Amygdala (tissue), 56 donors: ENCODE measurements around the gene FOXN3.

Source experiments
- DNase-seq, 56 donors: peaks; one replicate each; lab custom pipeline; 2025; lab: John Stamatoyannopoulos, UW

Gene FOXN3

DNA sequence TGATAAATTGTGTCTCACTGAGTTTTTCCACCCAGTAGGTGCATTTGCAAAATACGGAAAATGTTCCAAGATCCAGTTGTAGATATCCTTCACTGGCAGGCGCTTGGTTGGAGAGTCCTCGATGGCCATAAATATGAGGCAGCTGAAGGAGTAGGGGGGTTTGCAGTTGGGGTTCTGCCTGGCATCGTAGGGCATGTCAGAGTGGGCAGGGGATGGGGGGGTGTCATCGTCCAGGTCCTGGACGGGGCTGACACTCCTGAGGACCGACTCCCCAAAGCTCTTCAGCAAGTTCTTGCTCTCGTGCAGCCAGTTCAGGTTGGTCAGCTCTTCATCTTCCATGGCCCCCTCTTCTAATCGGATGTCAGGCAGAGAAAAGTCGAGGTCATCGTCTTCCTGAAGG is 5.1 kb downstream of the FOXN3 start:
- DNase-seq: no peak

DNA sequence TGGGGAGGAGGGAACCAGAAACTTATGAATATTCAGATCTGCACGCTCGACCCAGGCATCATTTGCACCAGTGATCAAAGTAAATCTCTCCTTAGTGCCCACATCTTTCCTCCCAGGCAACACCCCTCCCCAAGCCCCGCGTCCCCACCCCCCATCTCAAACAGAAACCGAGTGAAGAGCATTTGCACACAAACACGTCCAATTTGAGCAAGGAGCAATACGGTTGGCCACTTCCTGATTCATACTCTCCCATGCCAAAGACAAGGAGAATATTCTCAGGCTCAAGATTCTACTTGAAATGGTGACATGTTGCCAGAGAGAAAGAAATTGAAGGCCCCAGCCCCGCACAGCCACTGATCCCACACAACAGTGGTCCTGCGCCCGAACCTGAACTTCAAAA is 7.1 kb downstream of the FOXN3 start:
- DNase-seq: no peak

DNA sequence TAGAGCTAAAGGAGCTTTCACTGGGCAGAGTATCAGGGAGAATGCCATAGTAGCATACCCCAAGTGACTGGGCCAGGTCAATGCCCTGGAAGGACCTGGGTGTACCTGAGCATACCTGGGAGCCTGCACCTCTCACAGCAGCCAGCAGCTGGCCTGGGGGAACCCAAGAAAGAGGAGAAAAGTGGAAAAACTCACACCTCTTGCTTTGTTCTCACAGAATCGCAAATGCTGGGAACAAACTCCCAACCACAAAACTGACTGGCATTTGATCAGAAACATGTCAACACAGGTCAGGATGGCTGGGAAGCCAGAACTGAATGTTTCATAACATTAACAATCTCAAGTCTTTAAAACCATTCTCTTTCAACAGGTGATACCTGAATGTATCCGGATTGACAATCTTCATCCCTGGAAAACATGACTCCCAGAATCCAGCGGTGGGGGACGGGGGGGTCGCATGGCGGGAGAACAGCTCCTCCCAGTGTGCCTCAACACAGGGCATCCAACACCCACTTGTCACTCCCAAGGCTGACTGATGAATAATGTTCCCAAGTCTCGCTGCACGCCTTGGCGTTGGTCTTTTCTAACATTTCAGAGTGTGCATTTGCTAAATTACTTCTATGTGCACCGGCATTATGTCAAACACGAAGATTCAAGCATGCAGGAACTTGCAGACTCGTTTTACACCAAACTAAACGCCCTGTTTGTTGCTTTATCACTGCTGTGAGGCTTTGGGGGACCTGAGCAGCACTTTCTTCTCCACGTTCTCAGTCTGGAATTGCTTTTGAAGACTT is 7.9 kb downstream of the FOXN3 start:
- no peak for DNase-seq

DNA sequence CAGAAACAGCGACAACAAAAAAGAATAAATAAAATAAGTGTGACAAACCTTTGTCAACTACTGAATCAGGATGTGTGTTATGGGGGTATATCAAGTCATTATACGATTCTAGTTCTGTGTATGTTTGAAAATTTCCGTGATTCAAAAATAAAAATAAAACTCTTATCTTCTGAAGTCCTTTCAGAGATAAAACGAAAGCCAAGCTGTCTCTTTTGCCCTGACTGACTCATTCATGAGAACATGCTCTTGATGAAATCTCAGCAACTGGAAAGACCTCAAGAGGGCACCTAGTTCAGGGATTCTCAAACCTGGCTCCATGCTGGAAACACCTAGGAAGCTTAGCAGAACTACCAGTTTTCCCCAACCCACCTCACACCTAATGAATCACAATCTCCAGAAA is 9.2 kb downstream of the FOXN3 start:
- no peak for DNase-seq

DNA sequence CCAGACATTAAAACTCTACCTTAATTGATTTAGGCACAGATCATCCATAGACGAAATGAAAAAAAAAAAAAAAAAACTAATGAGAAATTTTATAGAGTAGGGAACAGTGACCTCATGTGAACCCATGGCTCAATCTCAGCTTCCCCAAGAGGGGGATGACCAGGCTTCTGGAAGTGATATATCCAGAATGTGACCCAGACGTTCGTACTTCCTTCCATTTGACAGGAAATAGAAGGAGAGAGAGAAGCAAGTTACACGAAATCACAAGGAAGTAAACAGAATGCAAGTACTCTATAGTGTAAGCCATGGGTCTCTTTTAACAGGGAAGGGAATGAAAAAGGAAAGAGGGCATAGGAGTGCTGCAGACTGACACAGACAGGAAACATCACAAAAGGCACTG is 10.1 kb downstream of the FOXN3 start:
- no peak for DNase-seq

DNA sequence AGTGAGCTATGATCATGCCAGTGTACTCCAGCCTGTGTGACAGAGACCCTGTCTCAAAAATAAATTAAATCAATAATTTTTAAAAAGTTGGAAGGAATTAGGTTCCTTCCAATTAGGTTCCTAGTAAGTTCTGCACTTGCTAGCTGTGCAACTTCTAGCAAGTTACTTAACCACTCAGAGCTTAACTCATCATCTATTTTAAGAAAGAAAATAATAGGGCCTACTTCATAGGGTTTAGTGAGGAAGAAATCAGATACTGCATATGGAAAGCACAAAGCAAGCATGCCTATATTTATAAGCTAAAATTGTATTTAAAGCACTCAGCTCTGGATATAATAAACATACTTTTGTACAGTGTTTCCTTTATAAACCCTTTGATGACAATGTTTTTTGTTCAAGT is 10.7 kb downstream of the FOXN3 start:
- DNase-seq: no peak

DNA sequence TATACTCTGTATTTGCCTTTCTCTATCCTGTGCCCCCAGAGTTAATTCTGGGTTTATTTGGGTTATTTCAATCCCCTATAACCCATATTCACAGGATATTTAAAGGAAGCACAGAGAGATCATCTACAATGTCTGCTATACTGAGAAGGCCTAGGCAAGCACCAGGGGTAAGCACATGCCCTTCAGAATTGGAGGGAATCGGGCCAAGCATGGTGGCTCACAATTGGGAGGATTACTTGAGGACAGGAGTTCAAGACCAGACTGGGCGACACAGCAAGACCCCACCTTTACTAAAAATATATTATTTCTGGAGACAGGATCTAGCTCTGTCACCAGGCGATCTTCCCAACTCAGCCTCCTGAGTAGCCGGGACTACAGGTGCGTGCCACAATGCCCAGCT is 11.3 kb downstream of the FOXN3 start:
- DNase-seq: no peak

DNA sequence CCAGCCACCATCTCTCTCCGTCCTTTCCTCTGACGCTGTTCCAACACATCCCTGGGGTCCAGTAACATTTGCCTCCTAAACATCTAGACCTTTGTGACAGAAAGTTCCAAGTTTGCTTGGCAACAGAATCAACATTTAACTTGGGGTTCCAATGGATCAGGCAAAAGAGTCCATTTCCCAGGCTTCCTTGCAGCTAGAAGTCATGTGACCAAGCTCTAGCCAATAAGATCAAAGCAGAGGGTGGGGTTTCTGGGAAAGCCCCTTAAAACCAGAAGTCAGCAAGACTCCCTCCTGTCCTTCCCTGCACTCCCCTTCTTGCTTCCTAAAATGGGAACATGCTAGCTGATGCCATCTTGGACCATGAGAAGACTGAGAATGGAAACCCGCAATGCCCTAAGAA is 14.7 kb downstream of the FOXN3 start:
- no peak for DNase-seq

DNA sequence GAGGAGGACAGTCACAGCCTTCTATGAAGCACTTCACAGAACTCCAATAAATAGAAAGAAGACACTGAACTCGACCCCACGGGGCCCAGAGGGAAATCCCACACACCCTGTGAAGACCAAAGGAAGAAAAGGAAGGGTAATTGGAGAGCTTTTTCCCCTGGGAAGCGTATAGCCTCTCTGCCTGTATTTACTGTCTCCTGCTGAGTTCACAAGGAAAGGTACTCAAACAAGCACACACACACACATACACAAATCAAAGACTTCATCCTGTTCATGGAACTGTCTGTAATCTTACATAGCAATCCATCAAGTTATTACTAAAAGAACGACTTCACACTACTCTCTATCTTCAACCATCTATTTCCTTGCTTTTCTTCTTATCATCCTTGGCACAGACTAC is 15.3 kb downstream of the FOXN3 start:
- no peak for DNase-seq

DNA sequence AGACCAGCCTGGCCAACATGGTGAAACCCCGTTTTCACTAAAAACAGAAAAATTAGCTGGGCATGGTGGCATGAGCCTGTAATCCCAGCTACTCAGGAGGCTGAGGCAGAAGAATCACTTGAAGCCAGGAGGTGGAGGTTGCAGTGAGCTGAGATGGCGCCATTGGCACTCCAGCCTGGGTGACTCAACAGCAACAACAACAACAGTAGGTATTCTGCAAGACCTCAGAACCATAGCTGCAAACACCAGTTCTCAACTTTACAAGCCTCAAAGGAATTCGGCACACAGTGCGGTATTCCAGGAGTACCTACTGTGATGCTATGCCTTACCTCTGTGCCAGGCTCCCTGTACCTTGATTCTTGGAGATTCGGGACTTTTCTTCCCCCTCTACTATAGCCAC is 15.8 kb downstream of the FOXN3 start:
- DNase-seq: no peak

DNA sequence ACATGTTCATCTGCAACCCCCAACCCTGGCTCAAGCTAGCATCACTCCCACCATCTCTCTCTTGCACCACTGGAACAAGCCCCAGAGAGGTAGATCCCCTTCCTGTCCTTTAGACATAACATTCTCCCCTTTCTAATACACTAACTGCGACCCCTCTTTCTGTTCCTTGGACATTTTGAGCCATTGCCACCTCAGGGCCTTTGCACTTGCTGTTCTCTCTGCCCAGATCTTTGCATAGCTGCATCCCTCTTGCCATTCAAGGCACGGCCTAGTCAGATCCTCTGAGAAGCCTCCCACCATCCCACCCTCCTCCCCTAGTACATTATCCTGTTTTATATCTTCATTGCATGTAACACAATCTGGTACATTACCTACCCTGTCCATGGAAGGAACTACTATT is 16.5 kb downstream of the FOXN3 start:
- DNase-seq: no peak

DNA sequence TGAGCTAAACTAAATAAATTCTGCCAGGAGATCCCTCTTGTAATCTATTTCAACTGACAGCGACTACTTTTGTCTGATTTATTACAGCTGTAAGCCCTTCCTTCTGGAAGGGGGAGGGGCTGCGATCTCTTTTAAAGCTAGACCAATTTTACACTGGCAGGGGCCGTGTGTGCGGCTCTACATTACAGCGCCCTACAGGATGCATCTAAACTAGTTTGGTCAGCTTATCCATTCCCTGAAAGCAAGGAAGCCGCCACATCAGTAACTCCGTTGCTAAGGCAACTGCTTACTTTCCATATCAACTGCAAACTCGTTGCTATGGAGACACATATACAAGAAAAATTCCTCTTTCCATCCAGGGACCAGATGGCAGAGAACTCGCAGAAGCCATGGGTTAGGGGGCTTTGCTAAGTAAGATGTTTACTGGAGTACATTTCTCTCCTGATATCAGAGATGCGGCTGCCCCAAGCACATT is 17.4 kb downstream of the FOXN3 start:
- DNase-seq: peak in 9 of 56 donors; percentile 6 to 61 (median 31)

DNA sequence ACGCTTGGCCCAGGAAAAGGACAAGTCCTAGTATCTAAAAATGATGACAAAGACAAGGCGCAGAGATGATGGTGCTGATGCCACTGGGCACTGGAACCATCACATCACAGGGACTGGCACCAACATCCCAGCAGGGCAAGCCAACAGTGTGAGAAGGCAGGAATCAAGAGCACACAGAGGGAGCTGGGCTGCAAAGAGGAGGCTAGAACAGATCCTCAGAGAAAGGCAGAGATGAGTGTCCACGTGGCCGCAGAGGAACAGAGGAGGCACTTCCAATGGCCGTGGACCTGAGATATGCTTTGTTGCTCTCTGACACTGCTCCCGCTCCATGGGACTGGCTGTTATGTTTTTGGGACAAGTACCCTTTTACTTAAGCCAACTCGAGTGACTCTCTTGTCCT is 17.9 kb downstream of the FOXN3 start:
- no peak for DNase-seq

DNA sequence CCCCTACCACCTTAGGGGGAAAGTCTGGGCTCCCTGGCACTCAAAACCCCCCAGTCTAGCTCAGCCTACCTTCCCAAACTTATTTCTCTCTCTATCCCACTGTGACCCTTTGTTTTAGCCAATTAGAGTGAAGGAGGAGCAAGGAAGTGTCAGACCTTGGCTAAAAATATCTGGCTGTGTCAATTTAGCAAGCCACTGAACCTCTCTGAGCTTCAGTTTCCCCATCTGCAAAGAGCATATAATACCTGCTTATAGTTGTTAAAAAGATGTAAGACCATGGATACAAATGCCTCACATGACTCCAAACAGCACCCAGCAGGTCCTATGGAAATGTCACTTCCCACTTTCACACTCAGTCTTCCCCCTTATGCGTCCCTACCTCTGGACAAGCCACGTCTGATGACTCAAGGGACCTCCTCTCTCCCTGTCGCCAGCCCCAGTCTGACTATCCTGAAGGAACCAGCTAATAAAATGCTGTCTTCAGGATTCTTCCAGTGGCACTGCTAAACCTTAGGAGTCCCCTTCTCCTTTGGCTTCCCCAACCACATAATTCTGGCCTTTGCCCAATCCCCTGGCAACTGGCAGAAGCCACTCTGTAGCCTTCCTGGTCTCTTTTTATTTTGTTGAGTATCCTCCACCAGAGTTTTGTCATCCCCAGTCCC is 19.3 kb downstream of the FOXN3 start:
- DNase-seq: no peak

DNA sequence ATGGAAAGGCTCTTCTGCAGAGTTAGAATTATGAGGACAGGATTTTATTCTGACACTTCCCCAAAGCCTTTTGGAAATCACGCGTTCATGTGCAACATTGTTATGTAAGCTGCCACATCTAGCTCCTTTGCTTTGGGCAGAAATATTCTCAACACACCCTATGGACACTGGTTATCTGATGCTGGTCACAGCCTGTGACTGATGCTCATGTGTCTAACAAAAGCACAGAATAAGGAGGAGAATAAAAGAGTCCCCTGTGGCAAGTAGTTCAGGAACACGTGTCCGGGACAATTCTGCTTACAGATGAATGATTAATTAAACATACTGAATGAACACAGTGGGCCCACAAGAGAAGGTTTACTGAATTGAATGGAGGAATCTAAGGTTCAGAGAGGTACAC is 22.1 kb downstream of the FOXN3 start:
- peak in 1 of 56 donors; percentile 14 for DNase-seq

DNA sequence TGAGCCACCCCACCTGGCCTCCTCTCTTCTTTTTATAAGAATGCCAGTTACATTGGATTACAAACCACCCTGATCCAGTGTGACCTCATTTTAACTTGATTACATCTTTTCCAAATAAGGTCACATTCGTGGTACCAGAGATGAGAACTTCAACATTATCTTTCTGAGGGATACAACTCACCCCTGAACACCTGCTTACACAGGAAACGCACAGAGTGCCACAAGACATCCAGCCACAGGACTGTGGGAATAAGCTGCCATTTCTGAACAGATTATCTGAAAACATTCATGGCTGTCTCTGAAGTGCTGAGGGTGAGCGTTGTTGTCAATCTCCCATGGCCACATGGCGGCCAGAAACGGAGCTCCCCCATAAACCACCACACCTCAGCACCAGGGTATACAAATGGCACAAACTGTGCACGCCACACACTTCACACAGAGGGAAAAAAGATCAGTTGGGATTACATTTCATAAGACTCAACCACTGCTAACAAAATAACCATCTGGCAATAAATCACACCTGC is 23.7 kb downstream of the FOXN3 start:
- DNase-seq: no peak

DNA sequence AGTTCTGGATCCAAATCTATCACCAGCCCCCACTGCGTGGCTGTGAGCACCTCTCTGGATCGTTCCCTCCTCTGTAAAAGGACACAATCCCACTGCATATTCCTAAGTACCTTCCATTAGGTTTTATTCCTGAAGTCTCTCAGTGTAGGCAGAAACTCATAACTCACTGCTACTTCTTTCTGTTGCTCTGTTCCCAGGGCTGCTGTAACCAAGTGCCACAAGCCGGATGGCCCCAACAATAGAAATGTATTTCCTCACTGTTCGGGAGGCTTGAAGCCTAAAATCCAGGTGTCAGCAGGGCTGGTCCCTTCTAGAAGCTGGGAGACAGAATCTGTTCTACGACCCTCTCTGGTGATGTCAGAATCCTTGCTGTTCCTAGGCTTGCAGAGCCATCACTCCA is 24.9 kb downstream of the FOXN3 start:
- no peak for DNase-seq

DNA sequence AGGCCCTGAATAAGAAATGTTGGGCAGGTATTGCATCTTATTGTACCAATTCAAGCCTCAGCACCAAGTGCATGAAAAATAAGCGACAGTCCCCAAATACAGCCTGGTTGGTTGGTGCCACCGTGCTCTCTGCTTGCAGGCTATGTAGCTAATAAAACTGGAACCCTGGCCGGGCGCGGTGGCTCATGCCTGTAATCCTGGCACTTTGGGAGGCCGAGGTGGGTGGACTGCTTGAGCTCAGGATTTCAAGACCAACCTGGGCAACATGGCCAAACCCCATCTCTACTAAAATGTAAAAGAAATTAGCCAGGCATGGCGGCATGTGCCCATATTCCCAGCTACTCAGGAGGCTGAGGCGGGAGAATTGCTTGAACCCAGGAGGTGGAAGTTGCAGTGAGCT is 25.5 kb downstream of the FOXN3 start:
- DNase-seq: no peak

DNA sequence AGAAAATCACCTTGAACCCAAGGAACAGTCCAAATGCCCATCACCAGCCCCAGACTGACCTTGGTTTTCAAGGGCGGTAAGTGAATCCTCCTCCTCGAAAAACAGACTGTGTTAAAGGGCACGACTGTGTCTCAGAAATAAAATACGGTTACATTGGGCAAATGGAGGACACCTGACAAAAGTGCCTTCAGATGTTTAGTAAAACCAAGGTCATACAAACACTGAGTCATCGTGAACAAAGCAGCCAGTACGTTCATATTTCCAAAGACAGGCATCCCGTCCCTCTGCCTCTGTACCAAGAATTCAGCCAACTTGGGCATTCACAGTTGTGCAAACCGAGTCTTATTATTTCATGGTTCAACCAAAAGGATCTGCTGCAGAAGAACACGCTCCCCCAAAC is 25.9 kb downstream of the FOXN3 start:
- no peak for DNase-seq

DNA sequence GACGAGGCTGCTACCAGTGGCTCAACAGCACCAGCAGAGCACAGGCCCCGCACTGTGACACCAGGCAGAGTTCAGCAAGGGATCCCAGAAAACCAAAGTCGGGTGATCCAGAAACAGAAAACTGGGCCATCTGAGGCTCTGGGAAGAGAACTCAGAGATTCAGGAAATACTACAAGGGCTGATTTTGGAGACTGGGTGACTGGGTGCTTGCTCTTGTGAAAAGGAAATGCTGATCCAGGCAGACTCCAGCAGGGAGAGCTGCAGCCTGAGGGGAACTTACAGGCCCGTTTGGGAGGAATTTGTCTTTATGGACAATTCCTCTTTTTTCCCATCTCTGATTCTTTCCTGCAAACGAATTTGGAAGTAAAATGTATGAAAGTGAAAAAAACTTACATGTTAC is 28.2 kb downstream of the FOXN3 start:
- no peak for DNase-seq

DNA sequence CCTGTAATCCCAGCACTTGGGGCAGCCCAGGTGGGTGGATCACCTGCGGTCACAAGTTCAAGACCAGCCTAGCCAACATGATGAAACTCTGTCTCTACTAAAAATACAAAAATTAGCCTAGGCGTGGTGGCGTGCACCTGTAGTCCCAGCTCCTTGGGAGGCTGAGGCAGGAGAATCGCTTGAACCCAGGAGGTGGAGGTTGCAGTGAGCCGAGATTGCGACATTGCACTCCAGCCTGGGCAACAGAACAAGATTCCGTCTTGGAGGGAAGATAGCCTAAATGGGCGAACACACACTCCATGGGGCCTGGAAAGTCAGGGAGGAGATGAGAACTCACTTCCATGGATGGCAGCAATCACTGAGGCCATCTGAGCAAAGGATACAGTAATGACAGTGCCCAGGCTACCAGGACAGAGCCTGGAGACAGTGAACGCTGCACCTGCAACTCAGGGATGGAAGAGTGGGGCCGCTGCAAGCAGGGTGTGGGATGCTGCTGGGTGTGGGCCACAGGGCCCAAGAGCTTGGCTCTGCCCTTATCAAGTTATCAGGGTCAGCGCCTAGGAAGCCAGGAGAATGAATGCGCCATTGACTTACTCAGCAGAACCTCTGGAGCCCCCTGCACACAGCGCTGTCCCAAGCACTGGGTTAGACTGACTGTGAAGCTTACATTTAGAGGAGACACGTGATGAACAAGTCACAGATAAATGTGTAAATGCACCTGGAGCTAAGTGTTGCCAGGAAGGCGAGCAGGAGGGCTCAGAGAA is 28.9 kb downstream of the FOXN3 start:
- DNase-seq: no peak
